ENCODE measurements around the gene SLC43A1. TPM values are rescaled to one million over a fixed set of nuclear protein-coding genes. Genes with fewer than 3 reads are reported as not detected.

The SLC43A1 gene
- total RNA-seq, 1 donor from 2014 or later: 3.6 TPM

GRCh38 chr11:57529012-57529411 lies 13.5 kb upstream of the SLC43A1 start:
- no peak for TF ChIP-seq CTCF (conservative IDR thresholded peaks at IDR 0.05; ENCODE audit: low read depth, low read length)
- no peak overlapping the region for H3K4me3 ChIP-seq (ENCODE audit: low read depth, low read length)
- DNase-seq (ENCODE audit: low read depth): no peak

GRCh38 chr11:57527056-57527631 lies 11.6 kb upstream of the SLC43A1 start:
- peak; percentile 93 for TF ChIP-seq CTCF (conservative IDR thresholded peaks at IDR 0.05; ENCODE audit: low read depth, low read length)
- no peak for DNase-seq (ENCODE audit: low read depth)
- H3K4me3 ChIP-seq (ENCODE audit: low read depth, low read length): no peak overlapping the region

- H3K4me3 ChIP-seq (ENCODE audit: low read depth, low read length): no peak overlapping the region
- DNase-seq (ENCODE audit: low read depth): no peak
- TF ChIP-seq CTCF (conservative IDR thresholded peaks at IDR 0.05; ENCODE audit: low read depth, low read length): no peak
These were observed 7.9 kb upstream of the SLC43A1 start for GRCh38 chr11:57523419-57523818.

- no peak for TF ChIP-seq CTCF (conservative IDR thresholded peaks at IDR 0.05; ENCODE audit: low read depth, low read length)
- DNase-seq (ENCODE audit: low read depth): no peak
- H3K4me3 ChIP-seq (ENCODE audit: low read depth, low read length): no peak overlapping the region
These were observed 5.6 kb upstream of the SLC43A1 start for GRCh38 chr11:57521116-57521515.

GRCh38 chr11:57516061-57516443 lies 550 bp upstream of the SLC43A1 start:
- DNase-seq (ENCODE audit: low read depth): no peak
- TF ChIP-seq CTCF (conservative IDR thresholded peaks at IDR 0.05; ENCODE audit: low read depth, low read length): no peak
- H3K4me3 ChIP-seq (ENCODE audit: low read depth, low read length): peak overlapping the region; percentile 76

- TF ChIP-seq CTCF (conservative IDR thresholded peaks at IDR 0.05; ENCODE audit: low read depth, low read length): no peak
- no peak for DNase-seq (ENCODE audit: low read depth)
- peak overlapping the region; percentile 76 for H3K4me3 ChIP-seq (ENCODE audit: low read depth, low read length)
These were observed 767 bp downstream of the SLC43A1 start for GRCh38 chr11:57514538-57515331.
